HL-60/S4 (cell line): ENCODE data around the gene NONO.
"Not testable (repeated sequence)": the region's sequence is repeated elsewhere in the genome, so short reads cannot be mapped to it uniquely, and the experiment has no call there.

Experiments used
- in situ Hi-C: fragments of 300-500 bp; cut with MboI; formaldehyde crosslinking; loops from 2 replicates; pipeline ENCODE4 v1.14.3; 2022; ENCODE audit warnings: low sequenced_read_pairs

Gene NONO

GRCh38 chrX:71283403-71284143 is at the start of gene NONO:
Gene NONO (plus strand): TSS chrX:71283635. CDS start chrX:71290638, 7,003 bp downstream.
- in situ Hi-C loops, result no loop called here

GRCh38 chrX:71235482-71235881 is 48.0 kb upstream of the NONO start:
- in situ Hi-C loops, result no loop called here

- in situ Hi-C loops, result no loop called here
These were observed 46.6 kb upstream of the NONO start for GRCh38 chrX:71236836-71237235.

- in situ Hi-C loops, result no loop called here
These were observed 43.7 kb upstream of the NONO start for GRCh38 chrX:71239781-71240180.

GRCh38 chrX:71241301-71241700 is 42.1 kb upstream of the NONO start:
- in situ Hi-C loops, result no loop called here

- in situ Hi-C loops, result no loop called here
These were observed 38.9 kb upstream of the NONO start for GRCh38 chrX:71244359-71245128.

GRCh38 chrX:71245159-71245558 is 38.3 kb upstream of the NONO start:
- in situ Hi-C loops, result no loop called here

- in situ Hi-C loops, result no loop called here
These were observed 32.6 kb upstream of the NONO start for GRCh38 chrX:71250841-71251240.

- in situ Hi-C loops, result no loop called here
These were observed 31.9 kb upstream of the NONO start for GRCh38 chrX:71251466-71251973.

- in situ Hi-C loops, result no loop called here
These were observed 31.2 kb upstream of the NONO start for GRCh38 chrX:71252221-71252620.

- in situ Hi-C loops, result no loop called here
These were observed 30.0 kb upstream of the NONO start for GRCh38 chrX:71253253-71254091.

- in situ Hi-C loops, result no loop called here
These were observed 29.1 kb upstream of the NONO start, which contains the start of gene ZMYM3 for GRCh38 chrX:71254092-71254963. Gene ZMYM3 (minus strand): TSS chrX:71254140. CDS start chrX:71253255, 885 bp downstream.

GRCh38 chrX:71256051-71256450 is 27.4 kb upstream of the NONO start:
- in situ Hi-C loops, result no loop called here

GRCh38 chrX:71256856-71257255 is 26.6 kb upstream of the NONO start:
- in situ Hi-C loops, result no loop called here

- in situ Hi-C loops, result not testable (repeated sequence)
These were observed 14.8 kb upstream of the NONO start for GRCh38 chrX:71268624-71269023.

- in situ Hi-C loops, result no loop called here
These were observed 13.5 kb upstream of the NONO start for GRCh38 chrX:71269801-71270395.

- in situ Hi-C loops, result not testable (repeated sequence)
These were observed 11.1 kb upstream of the NONO start for GRCh38 chrX:71272313-71272712.

GRCh38 chrX:71281300-71281699 is 2.1 kb upstream of the NONO start:
- in situ Hi-C loops, result not testable (repeated sequence)

GRCh38 chrX:71282514-71283402 is 677 bp upstream of the NONO start:
- in situ Hi-C loops, result no loop called here
